HG03159 (cell line): ENCODE results near the gene INHBE.
"Not testable (repeated sequence)": the region's sequence is repeated elsewhere in the genome, so short reads cannot be mapped to it uniquely, and the experiment has no call there.

Source experiments
- ATAC-seq: cut with Tn5 transposase; IDR thresholded peaks from one replicate; pipeline ENCODE4 v1.9.1; 2021; ENCODE audit warnings: mild to moderate bottlenecking, moderate library complexity; ENCODE audit not compliant: unreplicated experiment

The INHBE gene

GRCh38 chr12:57441393-57441792, 13.7 kb upstream of the INHBE start:
- ATAC-seq = not testable (repeated sequence)

GRCh38 chr12:57441846-57442427, 13.2 kb upstream of the INHBE start:
- no peak for ATAC-seq

- not testable (repeated sequence) for ATAC-seq
Observed at GRCh38 chr12:57444337-57444736, 10.8 kb upstream of the INHBE start.

- ATAC-seq = no peak
Observed at GRCh38 chr12:57444744-57445143, 10.4 kb upstream of the INHBE start.

- no peak for ATAC-seq
Observed at GRCh38 chr12:57446292-57446960, 8.7 kb upstream of the INHBE start.

GRCh38 chr12:57448669-57449068, 6.4 kb upstream of the INHBE start:
- ATAC-seq = no peak

DNA sequence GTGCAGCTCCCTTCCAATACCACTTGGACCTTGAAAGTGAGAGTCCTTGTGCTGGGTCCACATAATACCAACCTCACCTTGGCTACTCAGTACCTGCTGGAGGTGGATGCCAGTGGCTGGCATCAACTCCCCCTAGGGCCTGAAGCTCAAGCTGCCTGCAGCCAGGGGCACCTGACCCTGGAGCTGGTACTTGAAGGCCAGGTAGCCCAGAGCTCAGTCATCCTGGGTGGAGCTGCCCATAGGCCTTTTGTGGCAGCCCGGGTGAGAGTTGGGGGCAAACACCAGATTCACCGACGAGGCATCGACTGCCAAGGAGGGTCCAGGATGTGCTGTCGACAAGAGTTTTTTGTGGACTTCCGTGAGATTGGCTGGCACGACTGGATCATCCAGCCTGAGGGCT, 5.7 kb upstream of the INHBE start:
- no peak for ATAC-seq

DNA sequence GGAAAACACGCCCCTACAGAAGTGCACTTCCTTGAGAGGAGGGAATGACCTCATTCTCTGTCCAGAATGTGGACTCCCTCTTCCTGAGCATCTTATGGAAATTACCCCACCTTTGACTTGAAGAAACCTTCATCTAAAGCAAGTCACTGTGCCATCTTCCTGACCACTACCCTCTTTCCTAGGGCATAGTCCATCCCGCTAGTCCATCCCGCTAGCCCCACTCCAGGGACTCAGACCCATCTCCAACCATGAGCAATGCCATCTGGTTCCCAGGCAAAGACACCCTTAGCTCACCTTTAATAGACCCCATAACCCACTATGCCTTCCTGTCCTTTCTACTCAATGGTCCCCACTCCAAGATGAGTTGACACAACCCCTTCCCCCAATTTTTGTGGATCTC, 5.0 kb upstream of the INHBE start:
- ATAC-seq = no peak

DNA sequence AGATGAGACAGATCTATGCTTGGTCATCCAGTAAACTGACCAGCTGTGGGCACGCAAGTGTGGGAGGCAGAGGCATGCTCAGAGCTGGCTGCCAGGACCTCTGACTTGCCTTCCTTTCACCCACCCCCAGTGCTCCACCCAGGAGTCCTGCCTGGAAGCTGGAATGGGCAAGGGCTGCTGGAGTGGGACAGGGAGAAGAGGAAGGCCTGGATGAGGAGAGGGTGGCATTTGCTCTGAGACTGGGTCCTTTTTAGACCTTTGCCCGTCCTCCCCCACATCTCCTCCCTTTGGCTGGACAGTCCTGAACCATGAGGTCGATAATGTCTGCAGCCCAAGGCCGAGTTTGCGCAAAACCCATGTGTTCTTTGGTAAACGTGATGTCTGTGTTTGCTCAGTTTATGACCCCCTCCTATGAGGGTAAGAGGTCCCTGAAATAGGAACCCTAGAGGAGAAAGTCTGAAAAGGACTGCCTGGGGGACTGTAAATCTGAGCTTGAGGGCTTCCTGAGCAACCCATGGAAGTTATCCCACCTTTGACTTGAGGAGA, 3.8 kb upstream of the INHBE start:
- ATAC-seq = no peak

- no peak for ATAC-seq
Observed at GRCh38 chr12:57452181-57452936, 2.7 kb upstream of the INHBE start.

DNA sequence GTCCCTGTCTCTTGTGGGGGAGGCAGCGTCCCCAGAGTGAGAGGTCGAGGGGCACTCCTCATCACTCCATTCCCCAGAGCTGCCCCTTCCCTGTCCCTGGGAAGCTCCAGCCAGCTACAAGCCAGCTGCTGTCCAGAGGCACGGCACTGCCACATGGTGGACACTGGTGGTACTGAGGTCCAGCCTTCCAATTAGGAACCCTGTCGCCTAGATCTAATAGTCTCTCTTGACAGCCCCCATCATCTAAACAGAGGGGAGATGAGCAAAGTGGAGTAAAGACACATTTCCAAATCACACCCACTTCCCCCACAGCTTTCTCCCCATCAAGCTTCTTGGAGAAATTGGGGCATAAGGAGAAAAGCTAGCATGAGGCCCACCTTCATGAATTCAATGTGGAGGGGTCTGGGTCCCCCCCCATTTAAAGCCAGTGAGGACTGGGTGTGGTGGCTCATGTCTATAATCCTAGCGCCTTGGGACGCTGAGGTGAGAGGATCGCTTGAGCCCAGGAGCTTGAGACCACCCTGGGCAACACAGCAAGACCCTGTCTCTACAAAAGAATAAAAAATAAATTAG, 2.1 kb upstream of the INHBE start:
- ATAC-seq = no peak

DNA sequence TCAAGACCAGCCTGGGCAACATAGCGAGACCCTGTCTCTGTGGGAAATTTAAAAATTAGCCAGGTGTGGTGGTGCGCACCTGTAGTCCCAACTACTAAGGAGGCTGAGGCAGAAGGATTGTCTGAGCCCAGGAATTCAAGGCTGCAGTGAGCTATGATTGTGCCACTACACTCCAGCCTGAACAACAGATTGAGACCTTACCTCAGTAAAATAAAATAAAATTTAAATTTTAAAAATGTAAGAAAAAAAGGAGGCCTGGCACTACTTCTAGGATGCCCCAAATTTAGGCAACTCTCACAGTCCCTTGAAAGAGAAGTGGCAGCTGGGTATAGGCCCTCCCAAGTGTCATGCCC, 918 bp upstream of the INHBE start:
- no peak for ATAC-seq

- ATAC-seq = no peak
Observed at GRCh38 chr12:57455374-57456144, 452 bp downstream of the INHBE start.

- ATAC-seq = peak; percentile 39
Observed at GRCh38 chr12:57456145-57456700, 1.1 kb downstream of the INHBE start.

DNA sequence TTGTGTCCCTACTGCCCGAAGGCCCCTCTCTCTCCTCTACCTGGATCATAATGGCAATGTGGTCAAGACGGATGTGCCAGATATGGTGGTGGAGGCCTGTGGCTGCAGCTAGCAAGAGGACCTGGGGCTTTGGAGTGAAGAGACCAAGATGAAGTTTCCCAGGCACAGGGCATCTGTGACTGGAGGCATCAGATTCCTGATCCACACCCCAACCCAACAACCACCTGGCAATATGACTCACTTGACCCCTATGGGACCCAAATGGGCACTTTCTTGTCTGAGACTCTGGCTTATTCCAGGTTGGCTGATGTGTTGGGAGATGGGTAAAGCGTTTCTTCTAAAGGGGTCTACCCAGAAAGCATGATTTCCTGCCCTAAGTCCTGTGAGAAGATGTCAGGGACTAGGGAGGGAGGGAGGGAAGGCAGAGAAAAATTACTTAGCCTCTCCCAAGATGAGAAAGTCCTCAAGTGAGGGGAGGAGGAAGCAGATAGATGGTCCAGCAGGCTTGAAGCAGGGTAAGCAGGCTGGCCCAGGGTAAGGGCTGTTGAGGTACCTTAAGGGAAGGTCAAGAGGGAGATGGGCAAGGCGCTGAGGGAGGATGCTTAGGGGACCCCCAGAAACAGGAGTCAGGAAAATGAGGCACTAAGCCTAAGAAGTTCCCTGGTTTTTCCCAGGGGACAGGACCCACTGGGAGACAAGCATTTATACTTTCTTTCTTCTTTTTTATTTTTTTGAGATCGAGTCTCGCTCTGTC, 1.8 kb downstream of the INHBE start:
- ATAC-seq = no peak

DNA sequence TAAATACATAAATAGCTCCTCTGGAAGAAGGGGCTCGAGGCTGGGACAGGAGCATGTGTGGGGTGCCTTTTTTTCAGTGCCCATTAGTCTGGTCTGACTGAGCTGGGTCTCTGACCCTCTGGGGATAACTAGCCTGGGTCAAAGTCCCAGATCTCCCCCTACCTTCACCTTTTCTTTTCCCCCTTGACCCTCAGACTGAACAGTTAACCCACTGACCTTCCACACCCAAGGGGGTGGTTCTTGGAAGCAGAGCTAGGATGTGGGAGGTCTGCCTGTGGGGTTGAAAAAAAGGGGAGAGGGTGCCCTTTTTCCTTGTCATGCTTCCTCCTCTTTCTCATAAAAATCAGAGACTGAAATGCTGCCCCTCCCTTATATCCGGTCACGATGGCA, 3.6 kb downstream of the INHBE start:
- no peak for ATAC-seq

DNA sequence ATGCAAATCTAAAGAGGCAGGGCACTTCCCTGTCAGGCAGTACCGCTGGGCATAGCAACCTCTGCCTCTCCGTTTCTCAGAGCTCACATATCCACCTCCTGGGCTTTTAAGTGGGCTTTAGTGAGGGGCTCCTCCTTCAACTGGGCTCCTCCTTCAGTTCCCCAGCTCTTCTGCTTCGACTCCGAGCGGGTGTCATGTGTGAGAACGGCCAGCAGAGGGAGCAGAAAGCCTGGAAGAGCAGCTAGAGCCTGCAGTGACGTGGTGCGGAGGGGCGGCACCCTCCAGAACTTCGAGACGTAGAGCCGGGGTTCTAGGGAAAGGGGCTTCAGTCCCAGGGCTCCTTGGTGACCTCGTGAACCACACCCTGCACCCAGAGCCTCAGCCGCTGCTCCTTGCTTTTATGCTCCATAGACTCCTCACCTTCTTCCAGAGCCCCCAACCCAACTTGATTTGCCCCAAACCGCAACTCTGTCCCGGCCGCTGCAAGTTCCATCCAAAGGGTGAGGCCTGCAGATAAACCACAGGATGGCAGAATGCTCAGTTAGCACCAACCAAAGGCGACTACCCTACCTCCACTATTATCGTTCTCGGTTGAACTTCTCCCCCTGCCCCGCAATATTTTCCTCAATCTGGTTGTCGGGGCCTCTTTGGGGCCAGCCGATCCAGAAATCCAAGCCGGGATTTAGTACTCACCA, 4.1 kb downstream of the INHBE start:
- peak; percentile 60 for ATAC-seq

GRCh38 chr12:57459750-57460467, 4.8 kb downstream of the INHBE start, which contains the start of gene GLI1:
Gene GLI1 (plus strand): TSS chr12:57459785. CDS start chr12:57463692, 3,907 bp downstream.
- ATAC-seq = no peak

DNA sequence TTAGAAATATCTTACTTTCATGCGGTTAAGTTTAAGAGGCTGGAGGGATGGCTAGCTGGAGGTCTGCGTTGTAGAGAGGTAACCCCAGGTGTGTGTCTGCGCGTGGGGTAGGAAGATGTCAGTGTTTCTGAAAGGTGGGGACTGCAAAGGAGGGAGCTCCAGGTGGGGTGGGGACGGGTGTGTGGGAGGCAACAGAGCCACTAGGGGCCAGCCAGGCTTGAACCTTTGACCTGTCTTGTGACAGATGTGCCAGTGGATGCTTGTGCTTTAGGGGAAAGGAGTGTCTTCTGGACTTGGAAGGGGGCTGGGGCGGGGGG, 5.3 kb downstream of the INHBE start:
- no peak for ATAC-seq
